ENCODE measurements around the gene MYO1C.
A peak's percentile ranks its signal among the peaks of the same experiment; 100 is the strongest.

MYO1C gene

GRCh38 chr17:1506649-1507267, 14.3 kb upstream of the MYO1C start:
- DNase-seq (ENCODE audit: low spot score) (no peak), FAIRE-seq (no peak)

- FAIRE-seq = no peak
- no peak for DNase-seq (ENCODE audit: low spot score)
Measured at GRCh38 chr17:1505586-1505985, 13.1 kb upstream of the MYO1C start.

DNA sequence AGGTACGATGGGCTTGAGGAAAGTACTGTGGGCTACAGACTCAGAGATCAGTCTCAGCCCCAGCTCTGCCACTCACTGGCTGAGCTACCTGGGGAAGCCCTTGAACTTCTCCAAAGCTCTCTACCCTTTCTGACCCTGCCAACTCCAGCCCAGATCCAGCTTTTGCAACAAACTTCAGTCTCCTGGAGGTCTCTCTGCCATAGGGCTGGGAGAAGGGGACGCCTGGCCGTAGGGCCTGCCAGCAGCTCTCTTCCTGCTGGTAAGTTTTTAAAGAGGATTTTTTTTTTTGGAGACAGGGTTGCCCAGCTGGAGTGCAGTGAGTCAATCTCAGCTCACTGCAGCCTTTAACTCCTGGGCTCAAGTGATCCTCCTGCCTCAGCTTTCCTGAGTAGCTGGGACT, 12.4 kb upstream of the MYO1C start:
- FAIRE-seq (no peak), DNase-seq (ENCODE audit: low spot score) (no peak)

DNA sequence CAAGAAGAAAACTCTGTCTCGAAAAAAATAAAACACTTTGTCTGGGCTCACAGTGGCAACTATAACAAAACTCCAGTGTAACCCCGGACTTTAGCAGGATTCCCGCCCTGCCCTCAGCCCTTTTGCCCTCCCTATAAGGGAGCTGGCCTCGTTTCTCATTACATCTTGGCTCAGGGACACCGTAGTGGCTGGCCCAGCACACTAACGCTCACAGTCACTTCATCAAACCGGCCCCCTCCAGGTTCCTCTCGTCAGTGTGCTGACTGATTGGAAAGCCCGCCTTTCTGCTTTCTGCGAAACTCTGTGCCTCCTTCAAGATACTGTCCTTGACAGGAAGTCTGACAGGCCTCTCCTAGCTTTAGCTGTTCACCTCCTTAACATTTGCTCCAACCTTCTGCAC, 11.2 kb upstream of the MYO1C start:
- no peak for DNase-seq (ENCODE audit: low spot score)
- no peak for FAIRE-seq

- FAIRE-seq (no peak), DNase-seq (ENCODE audit: low spot score) (no peak)
Measured at GRCh38 chr17:1498869-1499268, 6.4 kb upstream of the MYO1C start.

DNA sequence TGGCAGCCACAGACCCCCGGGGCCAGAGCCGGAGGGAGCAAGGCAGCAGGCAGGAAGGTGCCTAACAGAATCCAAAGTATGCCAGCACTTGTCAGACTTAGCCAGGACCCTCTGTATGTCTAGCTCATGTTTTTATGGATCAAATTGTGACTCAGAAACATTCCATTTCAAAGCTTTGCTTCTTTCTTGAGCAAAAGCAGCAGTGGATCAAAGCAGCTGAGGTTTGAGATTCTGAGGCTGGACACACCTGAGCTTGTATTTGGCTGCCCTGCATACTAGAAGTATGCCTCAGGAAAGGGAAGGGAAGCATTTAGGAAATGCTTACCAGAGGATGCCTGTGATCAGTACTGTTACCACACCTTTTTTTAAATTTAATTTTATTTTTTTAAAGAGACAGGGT, 5.7 kb upstream of the MYO1C start:
- DNase-seq (ENCODE audit: low spot score) = no peak
- FAIRE-seq = no peak

DNA sequence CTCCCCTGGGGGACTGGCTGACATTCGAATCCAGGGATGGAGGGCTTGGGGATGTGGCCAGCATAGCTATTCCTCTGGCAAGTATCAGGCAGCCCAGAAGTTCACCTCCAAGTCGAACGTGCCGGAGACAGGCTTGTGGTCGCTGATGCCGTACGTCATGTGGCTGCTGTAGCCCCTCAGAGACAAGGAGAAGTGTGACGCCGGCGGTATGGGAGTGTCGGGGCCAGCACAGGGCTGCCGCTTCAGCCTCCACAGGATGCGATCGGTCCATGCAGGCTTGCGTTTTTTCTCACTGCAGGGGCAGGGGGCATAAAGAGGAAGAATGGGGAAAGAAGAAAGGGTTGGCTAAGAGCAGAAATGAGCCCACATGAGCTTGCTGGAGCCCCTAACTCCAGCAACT, 5.3 kb upstream of the MYO1C start:
- FAIRE-seq = no peak
- DNase-seq (ENCODE audit: low spot score) = no peak

DNA sequence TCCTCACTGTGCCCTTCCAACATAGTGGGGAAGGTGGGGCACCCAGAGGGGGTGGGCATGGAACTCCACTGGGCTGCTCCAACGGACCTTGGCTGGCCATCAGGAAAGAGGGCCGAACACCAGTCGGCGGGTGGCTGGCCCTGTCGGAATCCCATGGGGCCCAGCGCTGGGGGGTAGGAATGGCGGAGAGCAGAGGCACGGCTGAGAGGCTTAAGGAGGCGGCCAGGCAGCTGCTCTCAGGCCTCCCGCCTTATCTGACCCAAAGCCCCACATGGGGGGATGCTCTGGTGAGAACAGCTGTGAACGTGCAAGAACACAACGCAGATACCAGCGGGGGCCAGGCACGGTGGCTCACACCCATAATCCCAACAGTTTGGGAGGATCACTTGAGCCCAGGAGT, 4.4 kb upstream of the MYO1C start:
- FAIRE-seq (no peak), DNase-seq (ENCODE audit: low spot score) (no peak)

- DNase-seq (ENCODE audit: low spot score) = no peak
- no peak for FAIRE-seq
Measured at GRCh38 chr17:1495265-1495989, 2.9 kb upstream of the MYO1C start.

- FAIRE-seq (no peak), DNase-seq (ENCODE audit: low spot score) (no peak)
Measured at GRCh38 chr17:1494736-1495253, 2.3 kb upstream of the MYO1C start.

- DNase-seq (ENCODE audit: low spot score) = no peak
Measured at GRCh38 chr17:1494203-1494602, 1.7 kb upstream of the MYO1C start.

GRCh38 chr17:1493291-1493980, 950 bp upstream of the MYO1C start:
- FAIRE-seq (no peak), DNase-seq (ENCODE audit: low spot score) (no peak)

More at GRCh38 chr17:1494203-1494602, 1.7 kb upstream of the MYO1C start:
- FAIRE-seq = no peak

- peak; percentile 77 for DNase-seq (ENCODE audit: low spot score)
Measured at GRCh38 chr17:1491443-1492248, 840 bp downstream of the MYO1C start.

DNA sequence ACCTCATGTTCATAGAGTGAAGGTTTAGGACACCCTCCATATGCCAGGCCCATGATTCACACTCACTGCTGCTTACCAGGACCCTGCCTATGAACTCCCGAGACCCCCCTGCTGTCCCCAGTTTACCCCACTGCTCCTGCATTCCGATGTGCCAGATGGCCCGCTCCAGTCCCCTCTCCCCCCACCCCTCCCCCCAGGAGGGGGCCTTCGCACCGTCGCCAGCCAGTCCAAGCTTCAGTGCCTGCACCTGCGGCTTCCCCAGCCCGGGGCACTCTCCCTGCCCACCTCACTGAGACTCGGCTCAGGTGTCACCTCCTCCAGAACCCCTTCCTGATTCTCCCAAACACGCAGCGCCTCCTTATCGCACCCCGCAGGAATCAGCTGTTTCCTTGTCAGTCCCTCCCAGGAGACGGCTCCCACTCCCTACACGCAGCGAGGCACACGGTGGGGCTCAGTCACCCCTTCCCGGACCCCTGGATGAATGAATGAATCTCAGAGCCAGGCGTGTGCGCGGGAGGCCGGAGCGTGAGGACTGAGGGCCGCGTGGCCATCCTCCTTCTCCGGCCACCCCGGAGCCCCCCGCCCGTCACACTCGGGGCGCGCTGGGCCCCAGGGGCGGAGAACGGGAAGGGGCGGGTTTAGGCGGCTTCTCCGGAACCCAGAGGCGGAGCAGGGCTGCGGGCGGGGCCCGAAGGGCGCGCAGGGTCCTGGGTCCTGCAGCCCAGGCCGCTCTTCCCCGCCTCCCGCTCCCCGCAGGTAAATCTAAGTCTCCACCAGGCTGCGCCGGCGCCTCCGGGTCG, 1.6 kb downstream of the MYO1C start:
- no peak for FAIRE-seq
- DNase-seq (ENCODE audit: low spot score) = peak; percentile 66

More at GRCh38 chr17:1491443-1492248, 840 bp downstream of the MYO1C start:
- no peak for FAIRE-seq

DNA sequence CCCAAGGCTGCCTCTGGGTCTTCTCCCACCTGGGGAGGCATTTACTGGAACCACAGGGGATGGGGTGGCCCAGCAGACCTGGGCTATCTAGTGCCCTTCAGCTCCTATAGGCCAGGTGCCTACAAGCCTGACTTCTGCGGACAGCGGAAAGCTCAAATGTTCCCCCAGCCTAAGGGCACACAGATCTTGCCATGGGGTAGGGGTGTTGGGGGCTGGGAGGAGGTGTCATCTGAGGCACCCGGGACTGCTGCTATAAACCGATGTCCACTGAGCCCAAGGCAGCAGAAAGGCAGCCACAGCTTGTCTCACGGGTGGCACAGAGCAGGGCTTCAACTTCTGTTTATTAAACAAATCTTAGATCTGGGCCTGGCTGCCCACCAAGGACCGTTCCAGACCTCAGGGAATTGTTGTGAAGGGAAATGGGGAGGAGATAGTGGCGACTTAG, 3.6 kb downstream of the MYO1C start:
- no peak for FAIRE-seq
- DNase-seq (ENCODE audit: low spot score) = no peak

GRCh38 chr17:1487939-1488825, 4.3 kb downstream of the MYO1C start:
- peak; percentile 83 for DNase-seq (ENCODE audit: low spot score)
- FAIRE-seq = peak; percentile 44

GRCh38 chr17:1486802-1487695, 5.4 kb downstream of the MYO1C start:
- no peak for FAIRE-seq
- DNase-seq (ENCODE audit: low spot score) = peak; percentile 70

All from urothelium cell line (cell line).